Naive thymus-derived CD4-positive, alpha-beta T cell (primary cell): ENCODE data around the gene SHISA7. TPM values are rescaled to one million over a fixed set of nuclear protein-coding genes. Genes with fewer than 3 reads are reported as not detected.

Experiments
- polyA plus RNA-seq, 2 donors: library from polyadenylated mRNA; unstranded; fragments of 300-500 nt; fragmentation: Illumina TruSeq; gene quantifications; one replicate each; pipeline ENCODE4 v1.2.3, GENCODE V29; 2021
- total RNA-seq, 6 experiments: library from RNA in 5 of 6; stranded (reverse) in 5 of 6; gene quantifications; 1 replicate in 5 of 6; 2 replicates in 1 of 6; pipeline ENCODE4 v1.2.3 and lab custom pipeline; 2021 to 2026

SHISA7 gene
- total and polyA plus RNA-seq, 7 experiments from 2014 or later: not detected

Other genes with a start within 250 kb of the SHISA7 start
Only the 30 nearest of the 31 such genes appear.
- 10 to 100 TPM; 10.4 to 24.1 (median 10.7) TPM for gene TMEM86B, start 214.5 kb downstream of the SHISA7 start, total RNA-seq
- gene TMEM86B, start 214.5 kb downstream of the SHISA7 start, polyA plus RNA-seq: 1 to 10 TPM; 1.2 to 3.3 TPM
- 100 to 1,000 TPM; 151 to 223 (median 168) TPM for gene PPP6R1, start 184.3 kb downstream of the SHISA7 start, total RNA-seq
- 100 to 1,000 TPM in 1 of 2 donors, 10 to 100 TPM in 1; 39.3 to 103 TPM for gene PPP6R1, start 184.3 kb downstream of the SHISA7 start, polyA plus RNA-seq
- 10 to 100 TPM; 15.0 to 30.0 (median 16.0) TPM for gene HSPBP1, start 163.2 kb downstream of the SHISA7 start, total RNA-seq
- gene HSPBP1, start 163.2 kb downstream of the SHISA7 start, polyA plus RNA-seq: 10 to 100 TPM; 35.4 to 44.7 TPM
- 1 to 10 TPM in 3 of 5 experiments, under 1 TPM in 2; 0.41 to 6.3 (median 3.4) TPM for gene BRSK1, start 159.3 kb downstream of the SHISA7 start, total RNA-seq
- gene BRSK1, start 159.3 kb downstream of the SHISA7 start, polyA plus RNA-seq: not detected
- gene TMEM150B, start 118.0 kb downstream of the SHISA7 start, total RNA-seq: 10 to 100 TPM in 1 of 5 experiments, under 1 TPM in 3, not detected in 1; 0.44 to 10.3 (median 0.71) TPM
- not detected for gene TMEM150B, start 118.0 kb downstream of the SHISA7 start, polyA plus RNA-seq
- gene KMT5C, start 103.4 kb downstream of the SHISA7 start, total RNA-seq: 10 to 100 TPM; 21.8 to 63.3 (median 27.2) TPM
- 1 to 10 TPM in 1 of 2 donors, under 1 TPM in 1; 0.84 to 2.9 TPM for gene KMT5C, start 103.4 kb downstream of the SHISA7 start, polyA plus RNA-seq
- gene COX6B2, start 88.6 kb downstream of the SHISA7 start, total RNA-seq: under 1 TPM in 2 of 5 experiments, not detected in 3; 0.37 to 0.49 TPM
- not detected for gene COX6B2, start 88.6 kb downstream of the SHISA7 start, polyA plus RNA-seq
- gene GARIN5B, start 80.0 kb downstream of the SHISA7 start, total RNA-seq: not detected
- not detected for gene GARIN5B, start 80.0 kb downstream of the SHISA7 start, polyA plus RNA-seq
- gene IL11, start 72.8 kb downstream of the SHISA7 start, total RNA-seq: under 1 TPM in 2 of 5 experiments, not detected in 3; 0.58 to 0.69 TPM
- not detected for gene IL11, start 72.8 kb downstream of the SHISA7 start, polyA plus RNA-seq
- gene TMEM190, start 66.5 kb downstream of the SHISA7 start, total RNA-seq: not detected
- not detected for gene TMEM190, start 66.5 kb downstream of the SHISA7 start, polyA plus RNA-seq
- 10 to 100 TPM in 3 of 5 experiments, 1 to 10 TPM in 2; 9.3 to 15.7 (median 13.6) TPM for gene TMEM238, start 59.0 kb downstream of the SHISA7 start, total RNA-seq
- gene TMEM238, start 59.0 kb downstream of the SHISA7 start, polyA plus RNA-seq: under 1 TPM; 0.33 to 0.71 TPM
- 1,000 to 10,000 TPM; 2,549 to 3,799 (median 3,242) TPM for gene RPL28, start 57.4 kb downstream of the SHISA7 start, total RNA-seq
- 1,000 to 10,000 TPM in 1 of 2 donors, 100 to 1,000 TPM in 1; 740 to 1,050 TPM for gene RPL28, start 57.4 kb downstream of the SHISA7 start, polyA plus RNA-seq
- 100 to 1,000 TPM in 1 of 5 experiments, 10 to 100 TPM in 4; 15.3 to 141 (median 44.1) TPM for gene UBE2S, start 35.5 kb downstream of the SHISA7 start, total RNA-seq
- gene UBE2S, start 35.5 kb downstream of the SHISA7 start, polyA plus RNA-seq: 10 to 100 TPM; 15.8 to 20.4 TPM
- 10 to 100 TPM in 3 of 5 experiments, 1 to 10 TPM in 2; 5.1 to 20.1 (median 11.3) TPM for gene ISOC2, start 18.3 kb upstream of the SHISA7 start, total RNA-seq
- gene ISOC2, start 18.3 kb upstream of the SHISA7 start, polyA plus RNA-seq: 10 to 100 TPM; 25.9 to 31.2 TPM
- not detected for gene C19orf85, start 21.5 kb upstream of the SHISA7 start, total RNA-seq
- gene C19orf85, start 21.5 kb upstream of the SHISA7 start, polyA plus RNA-seq: not detected
- 10 to 100 TPM in 2 of 5 experiments, 1 to 10 TPM in 3; 6.6 to 27.2 (median 9.0) TPM for gene ZNF628, start 33.3 kb upstream of the SHISA7 start, total RNA-seq
- 1 to 10 TPM in 1 of 2 donors, under 1 TPM in 1; 0.07 to 1.6 TPM for gene ZNF628, start 33.3 kb upstream of the SHISA7 start, polyA plus RNA-seq
- gene NAT14, start 41.9 kb upstream of the SHISA7 start, total RNA-seq: 10 to 100 TPM in 1 of 5 experiments, 1 to 10 TPM in 4; 2.7 to 12.8 (median 7.5) TPM
- gene NAT14, start 41.9 kb upstream of the SHISA7 start, polyA plus RNA-seq: 1 to 10 TPM; 1.7 to 3.3 TPM
- gene SSC5D, start 45.1 kb upstream of the SHISA7 start, total RNA-seq: under 1 TPM; 0.21 to 0.48 (median 0.35) TPM
- not detected for gene SSC5D, start 45.1 kb upstream of the SHISA7 start, polyA plus RNA-seq
- gene SBK2, start 93.8 kb upstream of the SHISA7 start, total RNA-seq: not detected
- gene SBK2, start 93.8 kb upstream of the SHISA7 start, polyA plus RNA-seq: not detected
- gene SBK3, start 102.2 kb upstream of the SHISA7 start, total RNA-seq: not detected
- gene SBK3, start 102.2 kb upstream of the SHISA7 start, polyA plus RNA-seq: not detected
- gene ZNF579, start 137.5 kb upstream of the SHISA7 start, total RNA-seq: 10 to 100 TPM in 1 of 5 experiments, 1 to 10 TPM in 4; 6.1 to 11.0 (median 7.8) TPM
- 1 to 10 TPM in 1 of 2 donors, under 1 TPM in 1; 0.50 to 2.2 TPM for gene ZNF579, start 137.5 kb upstream of the SHISA7 start, polyA plus RNA-seq
- gene FIZ1, start 156.2 kb upstream of the SHISA7 start, total RNA-seq: 10 to 100 TPM in 4 of 5 experiments, 1 to 10 TPM in 1; 9.4 to 32.0 (median 16.1) TPM
- 1 to 10 TPM; 3.3 to 6.5 TPM for gene FIZ1, start 156.2 kb upstream of the SHISA7 start, polyA plus RNA-seq
- 10 to 100 TPM; 13.3 to 32.1 (median 24.7) TPM for gene ZNF524, start 157.0 kb upstream of the SHISA7 start, total RNA-seq
- gene ZNF524, start 157.0 kb upstream of the SHISA7 start, polyA plus RNA-seq: 10 to 100 TPM; 41.2 to 50.5 TPM
- 10 to 100 TPM; 13.8 to 22.7 (median 15.3) TPM for gene ZNF865, start 162.3 kb upstream of the SHISA7 start, total RNA-seq
- gene ZNF865, start 162.3 kb upstream of the SHISA7 start, polyA plus RNA-seq: under 1 TPM; 0.06 to 0.24 TPM
- gene ZNF784, start 181.3 kb upstream of the SHISA7 start, total RNA-seq: 10 to 100 TPM in 2 of 5 experiments, 1 to 10 TPM in 3; 5.1 to 17.1 (median 9.0) TPM
- gene ZNF784, start 181.3 kb upstream of the SHISA7 start, polyA plus RNA-seq: 1 to 10 TPM in 1 of 2 donors, under 1 TPM in 1; 0.65 to 2.0 TPM
- 100 to 1,000 TPM in 2 of 5 experiments, 10 to 100 TPM in 3; 45.2 to 109 (median 65.3) TPM for gene ZNF580, start 197.7 kb upstream of the SHISA7 start, total RNA-seq
- 10 to 100 TPM; 14.6 to 20.4 TPM for gene ZNF580, start 197.7 kb upstream of the SHISA7 start, polyA plus RNA-seq
- 10 to 100 TPM; 27.0 to 35.8 (median 32.1) TPM for gene ZNF581, start 200.3 kb upstream of the SHISA7 start, total RNA-seq
- gene ZNF581, start 200.3 kb upstream of the SHISA7 start, polyA plus RNA-seq: 10 to 100 TPM; 36.7 to 39.5 TPM
- gene CCDC106, start 204.9 kb upstream of the SHISA7 start, total RNA-seq: 1 to 10 TPM; 3.4 to 9.6 (median 4.0) TPM
- 1 to 10 TPM; 2.1 to 2.7 TPM for gene CCDC106, start 204.9 kb upstream of the SHISA7 start, polyA plus RNA-seq
- gene U2AF2, start 211.7 kb upstream of the SHISA7 start, total RNA-seq: 100 to 1,000 TPM; 253 to 284 (median 266) TPM
- 1 to 10 TPM; 5.7 to 9.8 TPM for gene U2AF2, start 211.7 kb upstream of the SHISA7 start, polyA plus RNA-seq
- gene EPN1, start 231.9 kb upstream of the SHISA7 start, total RNA-seq: 10 to 100 TPM; 45.2 to 67.1 (median 52.2) TPM
- 10 to 100 TPM in 1 of 2 donors, 1 to 10 TPM in 1; 9.2 to 20.4 TPM for gene EPN1, start 231.9 kb upstream of the SHISA7 start, polyA plus RNA-seq